Nephron (organoid): ENCODE data around the gene SLC25A41.
A peak's percentile ranks its signal among the peaks of the same experiment; 100 is the strongest.
"Not testable (repeated sequence)": the region's sequence is repeated elsewhere in the genome, so short reads cannot be mapped to it uniquely, and the experiment has no call there.

Source experiments
- H3K27ac Mint-ChIP-seq, 3 experiments: 2 replicates each; pipeline ENCODE4 v1.8.0; 2020; ENCODE audit warnings: mixed read lengths in 3 of 3, mild to moderate bottlenecking in 2 of 3, moderate library complexity in 1 of 3
- H3K27me3 Mint-ChIP-seq: 2 replicates; pipeline ENCODE4 v1.8.0; 2021; ENCODE audit warnings: low read depth, mild to moderate bottlenecking, moderate library complexity, mixed read lengths
- H3K36me3 Mint-ChIP-seq: 2 replicates; pipeline ENCODE4 v1.8.0; 2020; ENCODE audit warnings: low read depth, mixed read lengths
- H3K4me1 Mint-ChIP-seq: 2 replicates; pipeline ENCODE4 v1.8.0; 2020; ENCODE audit warnings: mixed read lengths
- H3K4me3 Mint-ChIP-seq, 3 experiments: 2 replicates each; pipeline ENCODE4 v1.8.0; 2020; ENCODE audit warnings: mild to moderate bottlenecking in 3 of 3, mixed read lengths in 3 of 3, moderate library complexity in 2 of 3
- H3K9me3 Mint-ChIP-seq: 2 replicates; pipeline ENCODE4 v1.8.0; 2020; ENCODE audit warnings: mixed read lengths
- TF ChIP-seq, protein P1 (sequence below), 3 experiments: fragments of 200-600 bp; sonication (generic); IDR thresholded peaks; one replicate each; pipeline ENCODE4 v1.5.0; 2021; ENCODE audit warnings: antibody characterized with exemption in 3 of 3; ENCODE audit not compliant: unreplicated experiment in 3 of 3

SLC25A41 gene

DNA sequence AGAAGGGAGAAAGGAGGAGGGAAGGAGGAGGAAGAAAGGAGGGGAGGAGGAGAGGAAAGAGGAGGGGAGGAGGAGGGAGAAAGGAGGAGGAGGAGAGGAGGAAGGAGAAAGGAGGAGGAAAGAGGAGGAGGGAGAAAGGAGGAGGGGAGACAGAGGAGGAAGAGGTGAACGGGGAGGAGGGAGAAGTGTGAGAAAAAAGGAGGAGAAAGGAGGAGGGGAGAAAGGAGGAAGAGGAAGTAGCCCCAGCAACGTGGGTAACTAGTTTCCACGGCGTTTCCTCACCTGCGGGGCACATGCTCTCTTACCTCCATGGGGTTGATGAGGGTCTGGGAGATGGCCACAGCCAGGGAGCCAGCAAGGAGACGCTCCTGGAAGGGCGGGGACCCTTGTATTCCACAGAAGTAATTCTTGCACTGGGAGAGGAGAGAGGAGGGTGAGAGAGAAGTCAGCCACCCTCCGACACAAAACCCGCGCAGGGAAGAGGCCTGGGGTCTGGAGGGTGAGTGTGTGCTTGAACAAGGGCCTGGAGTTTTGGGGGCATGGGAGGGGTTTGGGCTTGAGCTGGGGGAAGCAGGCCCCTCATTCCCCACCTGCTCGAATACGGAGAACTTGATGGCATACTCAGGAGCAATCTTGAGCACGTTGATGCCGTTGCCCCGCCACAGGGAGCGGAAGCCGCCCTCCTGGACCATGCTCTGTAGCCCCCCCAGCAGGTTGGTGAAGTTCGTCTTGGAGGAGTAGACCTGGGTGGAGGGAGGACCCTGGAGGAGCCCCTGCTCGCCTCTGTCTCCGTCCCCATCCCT lies 3.9 kb downstream of the SLC25A41 start:
- Mint-ChIP-seq H3K36me3 (no peaks in the 10 kb centered on the region), H3K4me3 (no peak overlapping the region), H3K27me3 (peaks cover 13% of the 10 kb centered on the region), H3K9me3 (no peaks in the 10 kb centered on the region), H3K27ac (no peak overlapping the region), H3K4me1 (no peaks in the 10 kb centered on the region)
- TF ChIP-seq, protein P1, sequence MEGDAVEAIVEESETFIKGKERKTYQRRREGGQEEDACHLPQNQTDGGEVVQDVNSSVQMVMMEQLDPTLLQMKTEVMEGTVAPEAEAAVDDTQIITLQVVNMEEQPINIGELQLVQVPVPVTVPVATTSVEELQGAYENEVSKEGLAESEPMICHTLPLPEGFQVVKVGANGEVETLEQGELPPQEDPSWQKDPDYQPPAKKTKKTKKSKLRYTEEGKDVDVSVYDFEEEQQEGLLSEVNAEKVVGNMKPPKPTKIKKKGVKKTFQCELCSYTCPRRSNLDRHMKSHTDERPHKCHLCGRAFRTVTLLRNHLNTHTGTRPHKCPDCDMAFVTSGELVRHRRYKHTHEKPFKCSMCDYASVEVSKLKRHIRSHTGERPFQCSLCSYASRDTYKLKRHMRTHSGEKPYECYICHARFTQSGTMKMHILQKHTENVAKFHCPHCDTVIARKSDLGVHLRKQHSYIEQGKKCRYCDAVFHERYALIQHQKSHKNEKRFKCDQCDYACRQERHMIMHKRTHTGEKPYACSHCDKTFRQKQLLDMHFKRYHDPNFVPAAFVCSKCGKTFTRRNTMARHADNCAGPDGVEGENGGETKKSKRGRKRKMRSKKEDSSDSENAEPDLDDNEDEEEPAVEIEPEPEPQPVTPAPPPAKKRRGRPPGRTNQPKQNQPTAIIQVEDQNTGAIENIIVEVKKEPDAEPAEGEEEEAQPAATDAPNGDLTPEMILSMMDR (IDR thresholded peaks at IDR 0.05; ENCODE audit: unreplicated experiment in 3 of 3): no peak

DNA sequence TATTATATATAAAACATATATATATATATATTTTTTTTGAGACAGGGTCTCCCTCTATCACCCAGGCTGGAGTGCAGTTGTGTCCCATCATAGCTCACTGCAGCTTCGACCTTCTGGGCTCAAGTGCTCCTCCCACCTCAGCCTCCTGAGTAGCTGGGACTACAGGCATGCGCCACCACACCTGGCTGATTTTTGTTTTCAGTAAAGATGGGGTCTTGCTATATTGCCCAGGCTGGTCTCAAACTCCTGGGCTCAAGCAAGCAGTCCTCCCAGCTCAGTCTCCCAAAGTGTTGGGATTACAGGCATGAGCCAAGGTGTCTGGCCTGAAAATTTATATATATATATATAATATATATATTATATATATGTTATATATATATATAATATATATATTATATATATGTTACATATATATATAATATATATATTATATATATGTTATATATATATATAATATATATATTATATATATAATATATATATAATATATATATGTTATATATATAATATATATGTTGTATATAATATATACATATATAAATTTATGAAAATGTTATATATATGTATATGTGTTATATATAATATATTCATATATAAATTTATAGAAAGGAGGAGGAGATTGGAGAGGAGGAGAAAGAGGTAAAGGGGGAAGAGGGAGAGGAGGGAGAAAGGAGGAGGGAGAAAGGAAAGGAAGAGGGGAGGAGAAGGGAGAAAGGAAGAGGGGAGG lies 4.7 kb downstream of the SLC25A41 start:
- H3K36me3 Mint-ChIP-seq, H3K9me3 Mint-ChIP-seq, H3K27ac Mint-ChIP-seq, H3K4me1 Mint-ChIP-seq, H3K4me3 Mint-ChIP-seq: not testable (repeated sequence)
- peaks cover 13% of the 10 kb centered on the region for H3K27me3 Mint-ChIP-seq

DNA sequence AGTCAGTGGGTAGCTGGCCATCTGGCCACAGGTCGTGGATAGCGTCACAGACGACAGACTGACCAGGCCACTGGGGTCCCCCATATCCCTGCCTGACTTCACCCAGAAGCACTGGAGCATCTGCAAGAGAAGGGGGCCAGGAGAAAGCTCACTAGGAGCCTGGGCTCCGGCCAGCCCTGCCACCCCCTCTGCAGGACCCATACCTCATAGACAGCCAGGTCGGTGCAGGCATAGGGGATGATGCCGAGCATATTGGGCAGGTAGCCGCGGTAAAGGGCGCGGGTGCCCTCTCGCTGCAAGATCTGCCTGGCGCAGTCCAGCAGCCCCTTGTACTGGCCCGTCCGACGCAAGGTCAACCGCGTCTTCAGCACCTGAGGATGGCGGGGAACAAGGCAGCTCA lies 6.4 kb downstream of the SLC25A41 start:
- no peaks in the 10 kb centered on the region for H3K9me3 Mint-ChIP-seq

DNA sequence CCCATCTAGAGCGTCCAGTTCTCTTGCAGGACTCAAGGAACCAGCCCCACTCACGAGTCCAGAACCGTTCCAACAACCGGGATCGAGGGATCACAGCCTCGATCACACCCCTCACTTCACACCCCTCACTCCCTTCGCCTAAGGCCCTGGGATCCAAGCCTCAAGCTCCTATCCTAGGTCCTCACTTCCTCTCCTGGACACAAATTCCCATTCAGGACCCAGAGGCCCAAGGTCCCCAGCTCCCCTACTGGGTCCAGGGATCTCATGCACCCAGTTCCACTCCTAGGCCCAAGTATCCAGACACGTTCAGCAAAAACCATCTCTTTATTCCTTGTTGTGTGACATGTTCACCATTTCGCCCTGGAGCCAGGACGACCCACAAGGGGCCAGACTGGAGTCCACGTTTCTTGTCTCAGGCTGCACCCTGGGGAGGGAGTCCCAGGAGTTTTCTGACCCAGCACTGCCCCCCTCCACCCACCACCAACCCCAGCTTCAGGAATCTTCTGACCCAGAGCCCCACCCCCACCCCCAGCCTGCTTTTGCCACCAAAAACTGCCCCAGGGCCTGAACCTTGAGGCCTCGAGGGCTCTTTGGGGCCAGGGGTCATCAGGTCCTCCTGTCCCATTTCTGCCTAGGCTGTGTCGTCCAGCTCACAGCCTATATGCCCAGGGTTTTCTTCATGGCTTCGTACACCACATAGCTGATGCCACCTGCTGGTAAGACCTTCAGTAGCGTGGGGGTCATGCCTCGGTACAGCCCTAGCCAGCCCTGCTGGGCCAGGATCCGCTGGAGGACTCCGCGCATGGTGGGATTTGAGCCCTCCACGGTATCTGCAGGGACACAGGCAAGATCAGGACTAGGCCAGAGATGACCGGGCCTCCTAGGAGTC lies 7.6 kb downstream of the SLC25A41 start:
- Mint-ChIP-seq H3K27ac (peak overlapping the region; percentile 71 to 88 (median 83)), H3K27me3 (peaks cover 8% of the 10 kb centered on the region), H3K36me3 (peaks cover 16% of the 10 kb centered on the region), H3K4me3 (peak overlapping the region in 2 of 3 experiments; percentile 17 to 62), H3K4me1 (peaks cover 23% of the 10 kb centered on the region), H3K9me3 (no peaks in the 10 kb centered on the region)
- TF ChIP-seq, protein P1 (IDR thresholded peaks at IDR 0.05; ENCODE audit: unreplicated experiment in 3 of 3): no peak

More for the DNA sequence above, 6.4 kb downstream of the SLC25A41 start:
- Mint-ChIP-seq H3K4me3 (no peak overlapping the region), H3K36me3 (peaks cover 7% of the 10 kb centered on the region), H3K27me3 (peaks cover 12% of the 10 kb centered on the region), H3K27ac (no peak overlapping the region), H3K4me1 (peaks cover 16% of the 10 kb centered on the region)
- TF ChIP-seq, protein P1 (IDR thresholded peaks at IDR 0.05; ENCODE audit: unreplicated experiment in 3 of 3): no peak

DNA sequence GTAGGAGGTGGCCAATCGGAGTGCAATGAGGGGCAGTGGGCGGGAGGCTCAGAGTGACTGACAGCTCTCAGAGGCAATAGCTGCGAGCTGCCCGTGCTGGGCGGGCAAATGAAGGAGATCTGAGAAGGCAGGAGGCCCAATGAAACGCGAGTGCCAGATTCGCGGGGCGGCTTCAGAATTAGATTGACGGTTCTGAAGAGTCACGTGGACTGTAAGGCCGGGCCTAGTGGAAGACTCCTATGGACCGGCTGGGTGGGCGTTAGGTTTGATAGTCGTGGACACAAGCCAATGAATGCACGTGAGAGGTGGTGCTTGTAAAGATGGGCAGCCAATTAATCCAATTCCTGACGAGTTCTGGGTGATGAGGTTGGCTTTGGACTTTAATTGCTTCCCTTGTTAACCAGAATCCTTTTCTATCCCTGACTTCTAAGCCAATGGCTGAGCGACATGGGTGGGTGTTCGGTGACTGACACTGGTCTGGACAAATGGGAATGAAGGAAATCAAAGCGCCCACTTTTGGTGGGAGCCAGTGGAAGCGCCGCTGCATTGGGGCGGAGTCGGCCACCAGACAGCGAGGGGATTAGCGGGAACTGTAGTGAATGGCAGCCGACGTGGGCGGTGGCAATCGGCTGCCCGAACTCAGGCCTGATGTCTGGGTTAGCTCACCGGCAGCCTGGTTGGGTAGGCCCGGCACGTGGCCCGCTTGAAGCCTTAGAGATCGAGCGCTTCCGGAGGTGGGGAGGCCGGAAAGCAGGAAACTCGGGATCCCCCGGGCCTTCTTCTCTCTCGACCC lies 8.4 kb downstream of the SLC25A41 start:
- Mint-ChIP-seq H3K36me3 (peaks cover 25% of the 10 kb centered on the region), H3K9me3 (no peaks in the 10 kb centered on the region), H3K27ac (peak overlapping the region; percentile 71 to 88 (median 83)), H3K27me3 (peaks cover 8% of the 10 kb centered on the region), H3K4me3 (peak overlapping the region; percentile 77 to 85 (median 83)), H3K4me1 (peaks cover 29% of the 10 kb centered on the region)
- TF ChIP-seq, protein P1 (IDR thresholded peaks at IDR 0.05; ENCODE audit: unreplicated experiment in 3 of 3): no peak
